GM19099 (cell line): ENCODE results near the gene CAMK1D.

Experiments
- POLR2A ChIP-seq: IDR thresholded peaks from 3 replicates; pipeline ENCODE4 v1.6.1; 2011; ENCODE audit warnings: low read depth; ENCODE audit not compliant: insufficient read length; ENCODE audit errors: extremely low read depth

Gene CAMK1D

DNA sequence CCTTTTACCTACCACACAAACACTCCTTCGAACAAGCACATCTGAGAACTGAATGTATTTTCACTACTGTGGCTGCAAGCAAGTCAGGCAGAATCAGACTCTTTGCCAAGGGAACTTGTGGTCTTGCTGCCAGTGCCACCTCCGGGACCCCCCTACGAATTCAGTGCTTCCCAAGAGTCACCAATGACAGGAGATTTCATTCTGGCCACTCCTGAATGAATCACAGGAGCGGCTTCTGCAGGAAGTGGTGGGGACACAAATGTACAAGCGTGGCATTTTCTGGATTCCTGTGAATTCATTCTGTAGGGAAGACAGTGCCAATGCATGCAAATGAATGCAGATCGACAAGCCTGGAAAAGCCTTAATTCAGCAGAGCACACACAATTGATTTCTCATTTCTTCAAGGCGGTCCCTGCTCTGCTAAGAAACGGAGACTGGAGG lies 161.2 kb downstream of the CAMK1D start:
- no peak for TF ChIP-seq POLR2A

DNA sequence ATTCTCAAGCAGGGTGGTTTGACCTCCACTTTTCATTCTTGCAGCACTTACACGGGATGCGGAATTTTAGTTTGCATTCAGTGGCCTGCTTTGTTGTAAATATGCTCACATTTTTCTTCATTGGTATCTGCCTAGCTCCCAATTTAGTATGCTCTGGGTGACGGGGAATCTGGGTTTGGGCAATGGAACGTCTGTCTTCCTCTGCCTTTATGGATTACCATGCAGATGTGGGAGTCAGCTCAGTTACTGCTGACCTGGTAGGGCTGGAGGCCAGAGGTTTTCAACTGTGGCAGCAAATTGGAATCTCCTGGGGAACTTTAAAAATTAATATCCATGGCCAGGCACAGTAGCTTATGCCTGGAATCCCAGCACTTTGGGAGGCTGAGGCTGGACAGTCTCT lies 161.6 kb downstream of the CAMK1D start:
- TF ChIP-seq POLR2A: no peak

DNA sequence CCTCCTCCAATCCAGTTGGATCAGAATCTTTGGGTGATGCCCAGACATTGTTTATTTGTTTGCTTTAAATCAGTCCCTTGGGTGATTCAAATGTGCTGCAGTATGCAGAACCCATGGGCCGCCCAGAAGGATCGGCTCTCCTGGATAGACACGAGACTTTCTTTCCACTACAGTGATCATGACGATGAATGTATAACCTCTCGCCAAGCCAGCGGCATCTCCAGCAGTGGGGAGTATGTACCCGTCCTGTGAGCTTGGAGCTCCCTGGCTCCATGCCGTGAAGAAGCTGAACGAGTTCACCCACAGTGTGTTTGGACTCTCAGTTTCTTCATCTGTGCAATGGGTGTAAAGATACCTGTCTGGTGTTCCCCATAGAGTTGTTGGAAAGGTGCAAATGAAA lies 162.3 kb downstream of the CAMK1D start:
- TF ChIP-seq POLR2A: no peak

DNA sequence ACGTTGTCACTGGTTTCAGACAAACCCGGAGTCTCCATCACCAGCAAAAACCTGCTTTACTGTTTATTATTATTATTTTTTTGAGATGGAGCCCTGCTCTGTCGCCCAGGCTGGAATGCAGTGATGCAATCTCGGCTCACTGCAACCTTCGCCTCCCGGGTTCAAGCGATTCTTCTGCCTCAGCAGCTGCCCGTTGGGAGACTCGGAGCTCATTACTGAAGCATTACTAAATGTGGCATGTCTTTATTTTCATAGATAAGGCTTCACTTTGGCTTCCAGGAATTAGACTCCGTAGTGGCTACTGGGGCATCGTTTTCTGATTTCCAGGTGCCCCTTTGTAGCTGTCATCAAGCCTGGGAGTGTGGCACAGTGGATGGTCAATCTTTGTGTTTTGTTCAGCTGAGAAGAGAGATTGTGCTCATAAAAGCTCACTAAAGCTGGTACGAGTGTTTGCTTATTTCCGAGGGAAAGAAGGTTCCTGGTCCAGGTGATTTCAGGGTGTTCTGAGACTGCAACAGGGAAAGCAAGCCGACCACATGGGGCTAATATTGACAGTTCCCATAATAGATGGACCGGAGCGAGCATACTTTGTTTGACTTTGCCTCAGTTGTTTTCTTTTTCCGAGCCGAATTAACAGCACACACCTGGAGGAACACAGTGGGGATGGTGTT lies 163.1 kb downstream of the CAMK1D start:
- TF ChIP-seq POLR2A: no peak

DNA sequence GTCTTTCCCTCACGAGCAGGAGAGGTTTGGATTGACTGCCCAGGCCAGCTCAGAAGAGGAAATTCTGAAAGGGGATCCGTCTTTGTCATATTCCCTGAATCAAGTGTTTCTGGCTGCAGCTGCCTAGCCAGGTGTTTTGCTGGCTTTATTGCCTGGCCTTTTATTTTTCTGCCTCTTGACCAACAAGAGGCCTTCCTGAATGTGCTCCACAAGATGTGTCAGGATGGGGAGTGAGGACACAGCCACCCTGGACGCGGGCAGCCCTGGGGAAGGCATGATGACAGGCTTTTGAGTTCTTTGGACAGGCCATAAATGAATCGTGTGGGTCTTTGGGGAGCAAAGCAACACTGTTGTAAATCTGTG lies 163.6 kb downstream of the CAMK1D start:
- TF ChIP-seq POLR2A: no peak

DNA sequence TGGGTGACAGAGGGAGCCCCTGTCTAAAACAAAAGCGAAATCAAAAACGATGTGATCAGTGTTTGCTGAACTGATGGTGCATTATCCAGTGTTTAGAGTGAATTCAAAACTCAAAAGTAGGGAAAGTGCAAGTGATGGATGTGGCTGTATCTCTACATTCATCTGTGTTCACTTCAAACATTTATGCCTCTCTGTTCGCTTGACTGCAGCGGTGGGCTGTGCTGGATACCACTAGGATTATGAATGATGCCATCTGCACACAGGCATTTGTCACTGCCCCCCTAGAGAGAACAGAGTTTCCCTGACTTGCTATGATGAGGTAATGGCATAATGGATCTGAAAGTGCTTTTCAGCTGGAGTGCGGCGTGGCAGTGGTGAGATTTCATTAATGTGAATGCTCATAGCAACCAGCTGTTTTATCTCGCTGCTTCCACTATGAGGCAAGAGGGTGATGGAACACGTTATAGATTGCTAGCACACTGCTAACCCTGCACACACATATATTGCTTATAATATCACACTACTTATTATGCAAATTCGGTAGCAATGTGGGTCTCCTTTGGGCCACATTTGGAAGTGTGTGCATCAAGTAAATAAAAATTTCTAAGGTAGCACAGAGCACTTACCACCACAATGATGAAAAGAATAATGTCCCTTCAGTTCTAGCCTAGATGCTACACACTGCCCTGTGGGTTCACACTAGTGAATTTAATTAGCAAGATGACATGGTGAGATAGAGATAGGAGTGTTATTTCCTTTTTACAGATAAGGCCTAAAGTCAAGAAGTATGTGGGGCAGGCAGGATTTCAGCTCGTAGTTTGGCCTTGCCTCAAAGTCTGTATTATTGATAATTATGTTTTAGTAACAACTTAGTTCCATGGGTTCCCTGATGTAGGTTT lies 164.7 kb downstream of the CAMK1D start:
- TF ChIP-seq POLR2A: no peak

DNA sequence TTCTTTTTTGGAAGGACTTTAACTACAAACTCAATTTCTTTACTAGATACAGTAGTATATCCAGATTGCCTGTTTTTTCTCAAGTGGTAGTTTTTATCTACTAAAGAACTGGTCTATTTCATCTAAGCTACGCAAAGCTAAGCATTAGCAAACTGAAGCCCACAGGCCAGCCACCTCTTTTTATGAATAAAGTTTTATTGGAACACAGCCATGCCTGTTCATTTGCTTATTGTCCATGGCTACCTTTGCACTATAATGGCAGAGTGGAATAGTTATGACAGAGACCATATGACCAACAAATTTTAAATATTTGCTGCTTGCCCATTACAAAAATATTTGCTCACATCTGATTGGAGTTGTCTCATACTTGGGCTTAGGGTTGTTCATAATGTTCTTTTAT lies 168.7 kb downstream of the CAMK1D start:
- TF ChIP-seq POLR2A: no peak

DNA sequence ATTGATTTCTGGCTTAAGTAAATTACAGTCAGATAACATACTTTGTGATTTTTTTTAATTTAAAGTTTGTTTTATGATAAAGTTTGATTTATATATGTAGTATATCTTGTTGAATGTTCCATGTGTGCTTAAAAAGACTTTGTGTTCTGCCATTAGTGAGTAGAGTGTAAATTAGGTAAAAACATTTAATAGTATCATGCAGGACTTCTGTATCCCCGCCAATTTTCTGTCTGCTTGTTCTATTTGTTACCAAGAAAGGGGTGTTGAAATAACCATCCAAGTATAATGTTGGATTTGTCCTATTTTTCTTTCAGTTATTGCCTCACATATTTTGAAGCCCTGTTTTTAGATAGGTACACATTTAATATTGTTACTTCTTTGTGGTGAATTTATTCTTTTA lies 172.1 kb downstream of the CAMK1D start:
- no peak for TF ChIP-seq POLR2A

DNA sequence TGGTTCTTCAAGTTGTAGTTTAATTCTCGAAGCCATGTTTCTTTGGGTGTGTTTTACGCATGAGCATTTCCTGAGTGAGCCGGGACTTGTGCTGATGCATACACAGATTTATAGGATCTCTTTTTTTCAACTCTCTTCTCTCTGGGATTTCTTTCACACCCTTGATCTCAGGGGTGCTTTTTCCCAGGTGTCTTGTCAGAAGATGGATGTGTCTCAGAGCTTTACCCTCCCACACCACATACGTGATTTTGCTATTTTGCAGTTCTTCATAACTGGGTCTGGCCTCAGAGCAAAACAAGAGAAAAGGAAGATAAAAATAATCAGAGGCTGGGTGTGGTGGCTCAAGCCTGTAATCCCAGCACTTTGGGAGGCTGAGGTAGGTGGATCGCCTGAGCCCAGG lies 177.0 kb downstream of the CAMK1D start:
- no peak for TF ChIP-seq POLR2A

DNA sequence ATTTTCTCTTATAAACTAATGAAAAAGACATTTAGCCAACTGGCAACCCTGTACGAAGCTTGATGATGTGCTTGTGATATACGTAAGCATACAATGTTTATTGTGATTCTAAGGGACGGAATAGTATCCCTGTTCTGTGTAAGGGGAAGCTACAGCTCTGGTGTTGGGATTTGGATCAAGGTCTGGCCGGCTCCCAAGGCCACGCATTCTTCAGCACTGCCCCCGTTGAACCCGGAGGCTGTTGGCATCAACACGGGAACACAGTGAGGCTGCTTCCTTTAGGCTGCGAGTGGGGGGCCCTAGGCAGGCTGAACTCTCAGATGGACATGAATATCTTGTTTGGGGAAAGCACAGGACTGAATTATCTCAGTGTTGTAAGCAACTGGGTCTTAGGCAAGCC lies 180.6 kb downstream of the CAMK1D start:
- TF ChIP-seq POLR2A: no peak

DNA sequence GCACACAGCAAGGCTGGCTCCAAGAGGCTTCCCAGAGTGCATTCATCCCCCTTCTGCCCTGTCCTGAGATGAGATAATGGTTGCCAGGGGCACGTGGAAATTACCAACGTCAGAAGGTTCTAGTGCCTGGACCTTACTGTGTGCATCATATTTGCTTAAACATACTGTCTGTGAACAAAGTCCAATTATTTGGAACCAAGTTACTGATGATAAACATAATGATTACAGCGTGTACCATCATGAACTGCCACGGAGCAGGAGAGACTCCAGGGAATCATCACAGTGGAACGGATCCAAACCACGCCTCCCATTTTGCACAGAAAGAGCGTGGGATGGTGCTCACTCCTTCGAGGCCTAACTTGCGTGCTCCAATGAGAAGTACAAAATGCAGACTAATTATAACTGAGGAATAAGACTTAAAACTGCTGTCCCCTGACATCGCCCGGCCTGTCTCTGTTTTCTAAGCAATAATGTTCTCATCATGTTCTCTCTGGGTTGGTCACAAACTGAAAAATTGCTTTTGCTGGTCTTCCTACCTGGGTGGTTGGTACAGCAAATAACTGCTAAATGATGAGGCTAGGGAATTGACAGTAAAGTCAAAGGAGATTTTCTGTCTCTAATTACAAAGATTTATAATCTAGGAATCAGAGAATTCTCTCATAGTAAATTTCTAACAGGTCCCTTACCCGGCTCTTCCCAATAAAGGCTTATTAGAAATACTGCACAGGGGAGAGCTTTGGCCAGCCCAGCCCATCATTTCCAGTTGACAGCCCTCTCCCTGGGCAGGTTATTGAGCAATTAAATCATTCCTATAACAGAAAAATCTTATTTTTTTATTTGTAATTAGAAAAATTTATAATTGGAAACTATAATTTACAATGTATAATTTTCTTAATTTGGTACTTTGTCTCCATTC lies 182.2 kb downstream of the CAMK1D start:
- TF ChIP-seq POLR2A: no peak

DNA sequence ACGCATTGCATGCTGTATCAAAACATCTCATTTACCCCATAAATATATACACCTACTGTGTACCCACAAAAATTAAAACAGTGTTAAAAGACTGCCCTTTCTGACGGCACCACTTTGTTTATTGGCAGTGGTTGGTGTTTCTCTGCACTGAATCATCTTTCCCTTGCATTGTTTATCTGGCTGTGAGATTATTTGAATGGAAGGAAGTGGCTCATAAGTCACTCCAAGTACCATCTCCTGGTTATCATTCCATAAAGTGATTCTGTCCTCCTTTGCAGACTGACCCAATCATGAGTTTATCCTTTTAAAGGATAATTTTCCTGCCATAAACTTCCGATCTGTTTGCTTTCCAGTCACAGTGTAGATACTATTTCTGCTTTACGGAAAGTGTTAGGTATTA lies 183.8 kb downstream of the CAMK1D start:
- no peak for TF ChIP-seq POLR2A

DNA sequence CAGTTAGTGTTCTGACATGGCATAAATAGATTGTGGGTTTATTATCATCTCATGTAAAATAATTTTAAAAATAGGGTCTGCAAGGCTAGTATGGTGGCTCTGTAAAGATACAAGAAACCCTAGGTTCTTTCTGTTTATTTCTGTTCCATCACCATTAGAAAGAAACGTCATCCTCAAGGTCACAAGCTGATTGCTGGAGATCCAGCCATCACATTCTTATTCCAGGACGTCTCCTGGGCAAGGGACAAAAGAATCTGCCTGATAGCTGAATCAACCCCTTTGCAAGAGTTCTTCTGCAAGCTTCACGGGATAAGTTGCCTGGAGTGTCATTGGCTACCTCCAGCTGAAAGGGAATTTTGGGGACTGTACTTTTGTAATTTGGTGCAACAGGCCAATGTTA lies 184.4 kb downstream of the CAMK1D start:
- TF ChIP-seq POLR2A: no peak

DNA sequence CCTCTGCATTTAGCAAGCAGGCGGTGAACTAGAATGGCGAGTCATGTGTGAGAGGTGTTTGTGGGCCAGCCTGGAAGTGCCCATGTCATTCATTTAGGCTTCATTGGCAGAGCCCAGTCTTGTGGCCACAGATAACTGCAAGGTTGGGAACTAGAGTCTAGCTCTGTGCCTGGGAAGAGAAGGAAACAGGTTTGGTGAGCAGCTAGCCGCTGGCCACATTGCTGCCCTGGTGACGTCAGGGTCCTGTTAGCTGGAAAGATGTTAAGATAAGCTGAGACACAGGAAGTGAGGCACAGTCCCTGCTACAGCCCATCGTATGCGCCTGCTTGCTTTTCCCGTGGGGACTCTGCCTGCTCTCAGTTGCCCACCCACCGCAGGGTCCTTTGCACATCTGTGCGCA lies 185.5 kb downstream of the CAMK1D start:
- TF ChIP-seq POLR2A: no peak

DNA sequence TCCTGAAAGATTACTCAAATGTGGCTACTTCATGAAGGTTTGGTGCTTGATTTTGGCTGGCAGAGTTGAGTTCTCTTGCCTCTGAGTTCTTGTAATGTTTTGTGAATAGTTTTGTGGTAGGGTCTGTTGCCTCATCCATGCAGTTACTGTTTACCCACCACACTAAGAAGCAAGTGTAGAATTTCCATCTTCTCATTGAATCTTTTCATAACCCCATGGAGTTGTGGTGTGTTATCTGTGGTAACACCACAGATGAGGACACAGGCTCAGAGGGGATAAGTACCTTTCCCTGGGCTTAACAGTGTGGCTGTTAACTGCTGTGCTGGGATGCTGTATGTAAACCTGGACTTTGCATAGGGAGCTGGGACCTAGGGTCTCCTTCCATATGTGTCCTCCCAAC lies 186.3 kb downstream of the CAMK1D start:
- TF ChIP-seq POLR2A: no peak
